HCT116 (cell line): ENCODE results near the gene GALNT13.

ENCODE experiments used
- ATF3 ChIP-seq: IDR thresholded peaks from 2 replicates; pipeline ENCODE4 v1.6.1; 2012
- CTCF ChIP-seq, 3 experiments: fragments of 200-600 bp in 1 of 3; sonication (generic) in 1 of 3; IDR thresholded peaks in 2 of 3; conservative IDR thresholded peaks in 1 of 3; 2 replicates each; pipeline ENCODE4 v1.5.1; 2012 to 2017; ENCODE audit warnings: low read depth in 2 of 3, low read length in 2 of 3, antibody characterized with exemption in 1 of 3, borderline replicate concordance in 1 of 3, control low read depth in 1 of 3, mild to moderate bottlenecking in 1 of 3, mixed read lengths in 1 of 3, mixed run types in 1 of 3, moderate library complexity in 1 of 3; ENCODE audit not compliant: insufficient read depth in 1 of 3
- EGR1 ChIP-seq: IDR thresholded peaks from 2 replicates; pipeline ENCODE4 v1.6.1; 2012; ENCODE audit warnings: low read depth
- EZH2 ChIP-seq: fragments of 200-600 bp; sonication (generic); IDR thresholded peaks from 2 replicates; pipeline ENCODE4 v1.6.1; 2017; ENCODE audit warnings: antibody characterized with exemption, mixed run types
- POLR2A ChIP-seq: IDR thresholded peaks from 2 replicates; pipeline ENCODE4 v1.7.0; 2011; ENCODE audit warnings: borderline replicate concordance; ENCODE audit not compliant: insufficient read depth, insufficient read length; ENCODE audit errors: extremely low read depth
- POLR2AphosphoS5 ChIP-seq: IDR thresholded peaks from 2 replicates; pipeline ENCODE4 v1.6.1; 2011; ENCODE audit warnings: mild to moderate bottlenecking, low read depth, low read length, moderate library complexity
- RAD21 ChIP-seq: IDR thresholded peaks from 2 replicates; pipeline ENCODE4 v1.6.1; 2012; ENCODE audit warnings: low read depth, mild to moderate bottlenecking
- REST ChIP-seq: IDR thresholded peaks from 2 replicates; pipeline ENCODE4 v1.6.1; 2012; ENCODE audit warnings: low read depth
- ZBTB33 ChIP-seq: IDR thresholded peaks from 2 replicates; pipeline ENCODE4 v1.6.1; 2011; ENCODE audit warnings: mild to moderate bottlenecking, low read length, moderate library complexity; ENCODE audit not compliant: insufficient replicate concordance; ENCODE audit errors: extremely low read depth

DNA sequence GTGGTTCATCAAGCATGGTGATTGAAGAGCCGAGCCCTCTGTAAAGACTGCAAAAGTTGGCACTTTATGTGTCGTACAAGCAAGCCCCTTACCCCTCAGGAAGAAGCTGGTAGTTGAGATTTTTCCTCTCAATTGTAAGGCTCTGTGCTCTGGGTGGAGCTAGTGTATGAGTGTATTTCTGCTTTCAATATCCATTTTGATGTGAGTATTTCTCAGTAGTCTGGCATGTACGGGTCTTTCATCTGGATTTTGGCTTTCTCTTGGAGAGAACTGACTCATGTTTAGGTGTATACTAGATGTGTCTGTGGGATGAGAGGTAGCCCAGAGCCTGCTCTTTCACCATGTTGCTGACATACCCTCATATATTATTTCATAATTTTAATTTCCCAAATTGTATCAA is 420.2 kb downstream of the GALNT13 start:
- TF ChIP-seq EGR1 (no peak), EZH2 (no peak), POLR2AphosphoS5 (no peak), CTCF (IDR thresholded peaks at IDR 0.05 in 2 of 3, conservative IDR thresholded peaks at IDR 0.05 in 1 of 3; ENCODE audit: borderline replicate concordance in 1 of 3, insufficient read depth in 1 of 3, low read depth in 2 of 3, low read length in 2 of 3) (no peak), ATF3 (no peak), RAD21 (no peak), POLR2A (no peak), REST (no peak), ZBTB33 (no peak)
